ENCODE measurements around the gene NRL. TPM values are rescaled to one million over a fixed set of nuclear protein-coding genes. Genes with fewer than 3 reads are reported as not detected.

The NRL gene
- total and polyA plus RNA-seq, 4 donors, result 1.5 to 3.2 (median 2.8) TPM

- TF ChIP-seq MAX (IDR thresholded peaks at IDR 0.05), result no peak
- TF ChIP-seq JUND (IDR thresholded peaks at IDR 0.05), result no peak
- no peak for TF ChIP-seq SP1 (IDR thresholded peaks at IDR 0.05)
- TF ChIP-seq NR2F2 (IDR thresholded peaks at IDR 0.05), result no peak
- TF ChIP-seq ATF3 (IDR thresholded peaks at IDR 0.05), result no peak
- no peak for TF ChIP-seq EGR1 (IDR thresholded peaks at IDR 0.05; ENCODE audit: low read depth in 2 of 2)
- no peak for TF ChIP-seq HNF4G (IDR thresholded peaks at IDR 0.05)
- TF ChIP-seq FOXA1 (IDR thresholded peaks at IDR 0.05), result no peak
- TF ChIP-seq RXRA (IDR thresholded peaks at IDR 0.05), result no peak
- TF ChIP-seq RAD21 (IDR thresholded peaks at IDR 0.05), result no peak
Measured at GRCh38 chr14:24110060-24110459, 4.7 kb downstream of the NRL start (continued).

GRCh38 chr14:24108336-24108874, 6.3 kb downstream of the NRL start:
- Histone ChIP-seq H3K27me3 (ENCODE audit: control insufficient read depth in 4 of 4, insufficient read depth in 4 of 4, low read length in 3 of 4) (no peaks in the 10 kb centered on the region), H3K27ac (ENCODE audit: low read depth in 1 of 2, low read length in 2 of 2) (peak overlapping the region; percentile 52 to 62), H3K4me3 (ENCODE audit: low read depth in 1 of 3, low read length in 3 of 3) (no peak overlapping the region), H3K36me3 (ENCODE audit: control insufficient read depth in 4 of 4, insufficient read depth in 3 of 4, low read depth in 1 of 4, low read length in 3 of 4) (peaks cover 0 to 7% (median 3%) of the 10 kb centered on the region in 4 donors), H3K4me1 (ENCODE audit: control insufficient read depth in 4 of 4, insufficient read depth in 4 of 4, low read length in 3 of 4) (peaks cover 4 to 61% (median 42%) of the 10 kb centered on the region in 4 donors), H3K9ac (ENCODE audit: low read depth in 1 of 2, low read length in 2 of 2) (no peak overlapping the region), H3K9me3 (ENCODE audit: control insufficient read depth in 4 of 4, low read length in 3 of 4) (no peaks in the 10 kb centered on the region)
- TF ChIP-seq FOXA1 (IDR thresholded peaks at IDR 0.05), result no peak
- TF ChIP-seq ATF3 (IDR thresholded peaks at IDR 0.05), result no peak
- TF ChIP-seq RXRA (IDR thresholded peaks at IDR 0.05), result no peak
- TF ChIP-seq MAX (IDR thresholded peaks at IDR 0.05), result no peak
- TF ChIP-seq ZBTB33 (IDR thresholded peaks at IDR 0.05), result no peak
- TF ChIP-seq JUND (IDR thresholded peaks at IDR 0.05), result no peak
- TF ChIP-seq SP1 (IDR thresholded peaks at IDR 0.05), result no peak
- TF ChIP-seq YY1 (IDR thresholded peaks at IDR 0.05), result no peak
- no peak for TF ChIP-seq CTCF (IDR thresholded peaks at IDR 0.05; ENCODE audit: low read depth, low read length, missing input control)
- no peak for TF ChIP-seq NR2F2 (IDR thresholded peaks at IDR 0.05)
- TF ChIP-seq HNF4G (IDR thresholded peaks at IDR 0.05), result no peak
- no peak for TF ChIP-seq EGR1 (IDR thresholded peaks at IDR 0.05; ENCODE audit: low read depth in 2 of 2)
- TF ChIP-seq GABPA (IDR thresholded peaks at IDR 0.05 in 1 of 2, conservative IDR thresholded peaks at IDR 0.05 in 1 of 2), result no peak
- TF ChIP-seq RAD21 (IDR thresholded peaks at IDR 0.05), result no peak
- DNase-seq (ENCODE audit: low spot score), result no peak
- WGBS, result 42% methylated on average over 5 of the region's 5 CpGs

GRCh38 chr14:24106672-24107271, 8.0 kb downstream of the NRL start:
- DNase-seq (ENCODE audit: low spot score), result no peak
- no peak overlapping the region for H3K9ac ChIP-seq (ENCODE audit: low read depth in 1 of 2, low read length in 2 of 2)
- H3K27me3 ChIP-seq (ENCODE audit: control insufficient read depth in 4 of 4, insufficient read depth in 4 of 4, low read length in 3 of 4), result no peaks in the 10 kb centered on the region
- H3K36me3 ChIP-seq (ENCODE audit: control insufficient read depth in 4 of 4, insufficient read depth in 3 of 4, low read depth in 1 of 4, low read length in 3 of 4), result peaks cover 0 to 19% (median 5%) of the 10 kb centered on the region in 4 donors
- no peak overlapping the region for H3K27ac ChIP-seq (ENCODE audit: low read depth in 1 of 2, low read length in 2 of 2)
- WGBS, result 60% methylated on average over 4 of the region's 4 CpGs
- peaks cover 4 to 71% (median 52%) of the 10 kb centered on the region in 4 donors for H3K4me1 ChIP-seq (ENCODE audit: control insufficient read depth in 4 of 4, insufficient read depth in 4 of 4, low read length in 3 of 4)
- H3K9me3 ChIP-seq (ENCODE audit: control insufficient read depth in 4 of 4, low read length in 3 of 4), result no peaks in the 10 kb centered on the region
- H3K4me3 ChIP-seq (ENCODE audit: low read depth in 1 of 3, low read length in 3 of 3), result no peak overlapping the region
- TF ChIP-seq RXRA (IDR thresholded peaks at IDR 0.05) (no peak), FOXA2 (IDR thresholded peaks at IDR 0.05) (no peak), CTCF (IDR thresholded peaks at IDR 0.05; ENCODE audit: low read depth, low read length, missing input control) (no peak), YY1 (IDR thresholded peaks at IDR 0.05) (no peak), SP1 (IDR thresholded peaks at IDR 0.05) (no peak), REST (IDR thresholded peaks at IDR 0.05) (no peak), FOXA1 (IDR thresholded peaks at IDR 0.05) (no peak), TAF1 (conservative IDR thresholded peaks at IDR 0.05) (no peak), JUND (IDR thresholded peaks at IDR 0.05) (no peak), GABPA (IDR thresholded peaks at IDR 0.05 in 1 of 2, conservative IDR thresholded peaks at IDR 0.05 in 1 of 2) (no peak), RAD21 (IDR thresholded peaks at IDR 0.05) (no peak)
